C1 segment of cervical spinal cord (tissue), 14 donors: ENCODE data around the gene ATP6V1B1.

Experiments used
- DNase-seq, 14 donors: peaks; one replicate each; lab custom pipeline; 2025; lab: John Stamatoyannopoulos, UW

ATP6V1B1 gene

DNA sequence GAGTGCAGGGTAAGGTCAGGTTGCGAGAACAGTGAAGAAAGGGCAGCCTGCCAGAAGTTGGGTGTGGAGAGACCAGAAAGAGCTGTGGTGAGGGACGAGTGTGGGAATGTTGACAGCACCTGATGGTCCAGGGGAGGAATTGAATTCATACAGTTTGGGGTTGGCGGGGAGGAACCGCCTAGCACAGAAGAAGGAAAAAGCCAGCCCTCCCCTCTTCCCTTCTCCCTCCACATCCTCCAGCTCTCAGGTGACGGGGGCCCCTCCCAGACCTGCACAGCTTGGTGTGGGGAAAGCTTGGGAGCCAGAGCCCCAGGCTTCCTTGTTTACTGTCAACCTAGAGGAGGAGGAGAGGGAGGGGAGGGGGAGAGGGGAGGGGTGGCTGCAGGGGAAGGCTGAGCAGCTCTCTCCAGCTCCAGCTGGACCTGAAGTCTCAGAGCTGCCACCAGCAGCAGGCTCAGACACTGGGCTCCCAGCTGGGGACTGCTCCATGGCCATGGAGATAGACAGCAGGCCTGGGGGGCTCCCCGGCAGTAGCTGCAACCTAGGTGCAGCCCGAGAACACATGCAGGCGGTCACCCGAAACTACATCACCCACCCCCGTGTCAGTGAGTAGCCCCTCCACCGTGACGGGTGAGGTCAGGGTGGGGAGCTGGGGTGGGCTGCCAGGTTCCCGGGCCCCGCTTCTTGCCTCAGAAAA, at the start of gene ATP6V1B1:
Gene ATP6V1B1, plus strand, starts transcription at position 433 of the 697 bp plus-strand sequence. Its CDS starts 55 bp downstream, at position 488.
- no peak for DNase-seq

DNA sequence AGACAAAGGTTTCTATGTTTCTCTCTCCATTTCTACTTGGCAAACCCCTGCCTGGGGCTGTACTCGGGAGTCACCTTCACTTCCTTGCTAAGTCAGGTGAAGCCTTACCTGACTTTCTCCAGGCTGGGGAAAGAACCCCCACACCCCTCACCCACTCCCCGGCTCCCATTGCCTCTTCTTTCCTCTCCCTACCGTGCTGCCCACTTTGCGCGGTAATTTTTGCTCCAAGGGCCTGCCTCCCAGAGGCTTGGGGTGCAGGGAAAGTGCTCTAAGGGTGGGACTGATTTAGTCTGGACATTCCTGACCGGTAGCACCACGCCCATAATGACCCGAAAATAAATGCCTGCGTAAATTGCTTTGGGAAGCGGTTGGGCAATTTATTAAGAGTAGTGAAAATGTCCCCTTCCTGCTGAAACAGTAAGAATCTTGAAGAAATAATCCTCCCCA, 49.1 kb upstream of the ATP6V1B1 start:
- no peak for DNase-seq

DNA sequence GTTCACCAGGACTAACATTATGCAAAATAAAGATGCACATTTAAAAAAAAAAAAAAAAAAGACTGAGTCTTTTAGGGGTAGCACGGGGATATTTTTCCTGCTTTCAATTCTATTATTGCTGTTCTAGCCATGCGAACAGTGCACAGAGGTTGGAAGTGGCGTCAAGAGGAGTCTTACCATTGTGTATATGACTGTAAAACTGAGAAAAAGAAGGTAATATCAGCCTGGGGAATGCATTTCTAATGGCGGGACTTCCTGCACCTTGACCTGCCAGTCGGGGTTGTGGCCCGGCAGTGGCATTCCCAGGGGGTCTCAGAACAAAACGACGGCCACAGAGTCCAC, 48.5 kb upstream of the ATP6V1B1 start:
- no peak for DNase-seq

DNA sequence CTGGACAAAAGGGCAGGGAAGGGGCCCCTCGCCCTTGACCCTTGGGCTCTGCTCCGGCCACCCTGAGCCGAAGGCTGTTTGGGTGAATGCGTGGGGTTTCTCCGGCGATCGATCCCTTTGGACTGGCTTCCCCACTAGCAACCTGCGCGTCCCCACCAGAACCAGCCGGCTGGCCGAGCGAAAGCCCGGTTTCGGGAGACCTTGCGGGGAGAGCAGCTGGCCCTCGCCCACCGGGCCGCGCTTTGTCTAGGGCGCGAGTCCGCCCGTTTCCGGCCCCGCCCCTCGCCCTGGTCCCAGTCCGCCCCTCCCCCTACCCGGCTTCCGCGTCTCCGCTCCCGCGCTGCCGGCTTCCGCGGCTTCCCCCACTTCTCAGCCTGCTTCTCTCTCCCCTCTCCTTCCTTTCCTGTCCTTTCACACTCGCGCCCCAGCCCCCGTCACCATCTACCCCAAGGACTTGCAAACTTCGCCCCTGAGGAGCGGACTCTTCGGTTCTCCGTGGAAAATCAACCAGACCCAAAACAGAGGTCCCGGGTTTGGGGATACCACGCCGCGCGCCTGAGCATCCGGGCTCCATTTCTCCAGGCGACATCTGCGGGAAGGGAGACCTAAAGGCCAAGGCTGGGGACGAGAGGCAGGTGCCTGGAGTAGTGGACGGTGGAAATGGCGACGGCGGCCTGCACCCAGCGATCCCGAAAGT, 48.0 kb upstream of the ATP6V1B1 start:
- no peak for DNase-seq

DNA sequence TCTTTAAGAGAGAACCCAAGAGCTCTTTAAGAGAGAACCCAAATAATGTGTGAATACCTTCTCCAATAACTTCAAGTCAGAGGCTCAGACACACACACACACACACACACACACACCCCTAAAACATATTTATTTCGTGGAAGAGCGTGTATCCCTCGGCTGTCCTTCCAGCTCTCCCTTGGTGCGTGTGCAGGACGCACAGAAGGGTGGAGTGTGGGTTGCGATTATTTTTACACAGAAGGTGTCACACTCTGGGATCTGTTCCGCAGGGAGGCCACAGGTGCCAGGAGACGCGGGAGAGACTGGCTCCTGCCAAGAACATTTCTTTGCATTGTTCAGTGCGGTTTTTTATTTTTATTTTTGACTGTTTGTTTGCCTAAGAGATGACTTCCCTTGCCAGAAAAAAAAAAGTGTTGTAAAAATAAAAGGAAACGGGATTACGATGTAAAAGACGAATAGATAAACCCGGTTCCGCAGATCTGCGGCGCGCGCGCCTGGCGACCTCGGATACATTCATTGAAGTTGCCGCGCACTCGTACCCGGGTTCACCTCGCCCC, 47.3 kb upstream of the ATP6V1B1 start:
- DNase-seq = no peak

DNA sequence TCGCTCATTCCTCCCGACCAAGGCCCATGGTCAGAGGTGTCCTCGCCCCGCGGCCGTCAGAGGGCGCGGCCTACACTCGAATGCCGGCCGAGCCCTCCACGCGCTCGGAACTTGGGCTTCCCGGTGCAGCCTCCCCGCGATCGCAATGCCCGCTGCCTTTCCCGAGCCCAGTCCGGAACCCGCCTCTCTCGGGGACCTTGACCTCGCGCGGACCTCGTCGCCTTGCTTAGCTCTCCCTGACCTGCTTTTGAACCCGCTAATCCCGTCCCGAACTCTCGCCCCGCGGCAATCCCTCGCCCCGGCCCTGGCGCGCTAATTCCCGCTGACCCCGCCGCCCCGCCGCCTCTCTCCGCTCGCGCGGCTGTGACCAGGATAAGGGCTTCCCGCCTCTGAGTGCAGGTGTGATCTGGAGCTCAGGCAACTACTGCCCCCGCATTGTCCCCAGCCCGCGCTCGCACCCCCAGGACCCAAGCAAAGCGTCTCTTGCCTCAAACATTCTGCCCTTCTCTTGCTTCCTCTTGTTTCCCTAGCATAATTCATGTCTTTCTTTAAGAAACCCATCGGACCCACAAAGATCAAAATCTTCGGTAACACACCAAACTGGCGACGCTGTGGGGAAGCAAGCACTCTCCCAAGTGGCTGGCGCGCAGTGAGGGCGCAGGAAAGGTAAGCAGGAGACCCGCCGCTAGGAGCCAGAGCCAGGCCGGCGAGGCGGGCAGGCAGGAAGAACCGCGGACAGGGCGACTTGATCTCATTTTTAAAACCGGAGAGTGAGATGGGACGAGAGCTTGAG, 46.6 kb upstream of the ATP6V1B1 start:
- DNase-seq = no peak

DNA sequence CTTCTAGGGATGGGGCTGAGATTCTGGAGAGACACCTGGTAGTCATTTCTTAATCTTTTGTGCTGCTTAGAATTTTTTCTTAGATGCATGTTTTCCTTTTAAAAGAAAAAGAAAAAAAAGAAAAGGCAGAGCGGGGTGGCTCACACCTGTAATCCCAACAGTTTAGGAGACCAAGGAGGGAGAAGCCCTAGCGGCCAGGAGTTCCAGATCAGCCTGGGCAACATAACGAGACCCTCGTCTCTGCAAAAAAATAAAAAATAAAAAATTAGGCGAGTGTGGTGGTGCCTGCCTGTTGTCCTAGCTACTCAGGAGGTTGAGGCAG, 46.0 kb upstream of the ATP6V1B1 start:
- no peak for DNase-seq

DNA sequence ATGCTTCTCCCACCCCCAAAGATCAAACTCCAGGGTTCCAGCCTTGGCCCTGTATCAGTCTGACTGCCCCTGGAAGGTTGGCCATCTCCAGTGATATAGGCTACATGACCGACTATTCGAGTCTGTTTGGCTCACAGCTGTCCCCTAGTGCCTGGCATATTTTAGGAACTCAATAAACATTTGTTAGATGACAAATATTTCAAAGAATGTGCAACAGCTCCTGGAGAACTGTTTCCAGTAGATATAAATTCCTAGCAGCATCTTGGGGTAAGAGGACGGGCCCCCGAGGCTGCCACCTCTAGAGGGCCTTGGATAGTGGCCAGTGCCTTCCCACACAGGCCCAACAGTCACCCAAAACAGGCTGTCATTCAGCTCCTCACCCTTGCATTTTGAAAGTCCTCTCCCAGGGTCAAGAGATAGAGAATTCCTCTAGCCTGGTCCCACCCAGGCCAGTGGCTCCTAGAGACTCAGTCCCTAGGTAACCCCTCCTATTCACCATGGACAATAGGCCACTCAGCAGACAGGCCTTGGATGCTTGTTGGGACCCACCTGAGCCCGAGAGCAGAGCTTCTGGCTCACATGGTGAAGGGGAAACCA, 45.1 kb upstream of the ATP6V1B1 start:
- no peak for DNase-seq

DNA sequence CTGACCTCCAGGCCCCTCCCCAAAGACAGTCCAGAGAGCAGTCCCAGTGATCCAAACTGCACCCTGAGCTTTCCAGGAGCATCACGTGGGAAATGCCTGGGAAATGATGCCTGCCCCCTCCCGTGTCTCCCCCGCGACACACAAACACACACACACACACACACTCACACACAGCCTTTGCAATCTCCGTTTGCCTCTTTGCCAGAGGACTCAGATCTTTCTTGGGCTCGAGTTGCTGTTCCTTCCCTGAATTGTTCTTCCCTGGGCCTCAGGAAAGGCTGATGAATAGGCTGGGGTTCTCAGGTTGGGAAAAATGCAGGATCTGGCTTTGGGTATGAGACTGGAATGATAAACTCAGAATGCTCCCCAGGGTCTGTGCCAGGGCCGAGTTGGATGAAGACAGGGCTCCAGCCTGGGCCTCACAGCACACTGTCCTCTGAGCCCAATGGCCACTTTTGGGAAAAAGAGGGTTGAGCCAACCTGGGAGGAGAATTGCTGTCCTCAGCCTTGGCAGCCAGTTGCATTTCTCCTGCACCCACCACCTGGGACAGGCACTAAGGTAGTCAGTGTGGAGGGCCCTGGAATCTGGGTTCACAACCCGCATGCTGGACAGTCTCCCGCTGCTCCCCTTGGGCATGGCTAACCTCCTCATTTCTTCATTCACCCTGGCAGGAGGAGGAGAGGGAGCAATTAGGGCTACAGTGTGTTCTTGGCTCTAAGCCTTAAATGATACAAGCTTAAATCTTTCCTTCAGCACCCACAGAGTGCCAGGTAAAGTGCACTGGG, 43.9 kb upstream of the ATP6V1B1 start:
- DNase-seq = no peak

DNA sequence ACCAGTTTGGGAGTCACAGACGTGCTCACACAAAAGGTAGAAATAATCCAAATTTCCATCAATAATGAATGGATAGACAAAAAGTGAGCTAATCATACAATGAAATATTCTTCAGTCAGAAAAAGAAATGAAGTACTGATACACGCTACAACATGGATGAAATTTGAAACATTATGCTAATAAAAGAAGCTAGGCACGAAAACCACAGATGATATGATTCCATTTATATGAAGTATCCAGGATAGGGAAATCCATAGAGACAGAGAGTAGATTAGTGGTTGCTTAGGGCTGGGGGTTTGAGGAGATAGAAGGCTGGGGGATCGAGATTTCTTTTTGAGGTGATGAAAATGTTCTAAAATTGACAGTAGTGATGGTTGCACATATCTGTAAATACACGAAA, 43.0 kb upstream of the ATP6V1B1 start:
- DNase-seq = no peak

DNA sequence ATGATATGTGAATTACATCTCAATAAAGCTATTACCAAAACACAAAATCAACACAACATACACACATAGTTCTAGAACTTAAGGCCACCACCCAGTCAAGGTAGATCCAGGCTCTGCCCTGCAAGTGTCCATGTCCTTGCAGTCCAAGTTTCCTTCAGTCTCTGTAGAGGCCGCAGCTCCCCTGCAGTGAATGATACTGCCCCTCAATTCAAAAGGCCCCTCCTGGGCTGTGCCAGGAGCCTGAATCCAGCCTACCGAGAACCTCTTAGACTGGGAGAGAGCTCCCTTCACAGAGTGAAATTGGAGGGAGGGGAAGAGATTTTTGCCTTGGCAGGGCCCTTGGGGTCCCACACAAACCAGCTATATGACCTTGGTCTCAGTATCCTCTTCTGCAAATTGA, 42.5 kb upstream of the ATP6V1B1 start:
- DNase-seq = no peak

DNA sequence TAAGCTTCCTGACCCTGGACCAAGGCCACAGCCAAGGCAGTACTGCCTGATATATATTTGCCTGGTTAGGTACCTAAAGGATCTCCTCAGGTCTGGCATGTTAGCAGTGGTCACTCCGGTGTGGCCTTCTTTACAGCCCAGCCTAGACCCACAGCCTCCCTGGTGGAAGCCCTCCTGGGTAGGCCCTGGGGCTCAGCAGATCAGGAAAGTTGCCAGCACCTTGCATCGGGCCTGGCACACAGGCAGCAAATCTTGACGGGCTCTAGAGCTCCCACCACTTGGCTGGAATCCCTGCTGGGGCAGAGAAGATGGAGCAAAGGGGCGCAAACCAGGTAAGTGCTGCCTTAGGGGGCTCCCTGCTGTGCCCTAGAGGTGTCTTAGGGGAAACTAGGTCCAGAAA, 40.9 kb upstream of the ATP6V1B1 start:
- no peak for DNase-seq

DNA sequence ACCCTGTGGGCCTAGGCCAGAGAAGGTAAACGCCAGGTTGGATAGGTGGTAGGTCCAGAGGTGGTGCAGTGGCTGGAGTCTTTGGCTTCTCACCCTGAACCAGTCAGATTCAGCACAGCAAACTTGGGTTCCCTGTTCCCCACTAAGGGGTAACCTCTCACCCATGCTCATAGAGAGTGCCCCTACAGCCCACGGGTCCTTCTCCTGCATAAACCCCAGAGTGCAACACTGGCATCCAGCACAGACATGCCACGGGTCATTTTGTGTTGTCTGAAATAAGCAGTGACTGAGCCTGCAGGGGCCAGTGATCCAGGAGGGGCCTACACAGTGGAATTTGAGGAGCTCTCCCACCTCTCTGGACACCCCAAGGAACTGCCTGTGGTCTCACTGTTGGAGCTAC, 40.5 kb upstream of the ATP6V1B1 start:
- no peak for DNase-seq

DNA sequence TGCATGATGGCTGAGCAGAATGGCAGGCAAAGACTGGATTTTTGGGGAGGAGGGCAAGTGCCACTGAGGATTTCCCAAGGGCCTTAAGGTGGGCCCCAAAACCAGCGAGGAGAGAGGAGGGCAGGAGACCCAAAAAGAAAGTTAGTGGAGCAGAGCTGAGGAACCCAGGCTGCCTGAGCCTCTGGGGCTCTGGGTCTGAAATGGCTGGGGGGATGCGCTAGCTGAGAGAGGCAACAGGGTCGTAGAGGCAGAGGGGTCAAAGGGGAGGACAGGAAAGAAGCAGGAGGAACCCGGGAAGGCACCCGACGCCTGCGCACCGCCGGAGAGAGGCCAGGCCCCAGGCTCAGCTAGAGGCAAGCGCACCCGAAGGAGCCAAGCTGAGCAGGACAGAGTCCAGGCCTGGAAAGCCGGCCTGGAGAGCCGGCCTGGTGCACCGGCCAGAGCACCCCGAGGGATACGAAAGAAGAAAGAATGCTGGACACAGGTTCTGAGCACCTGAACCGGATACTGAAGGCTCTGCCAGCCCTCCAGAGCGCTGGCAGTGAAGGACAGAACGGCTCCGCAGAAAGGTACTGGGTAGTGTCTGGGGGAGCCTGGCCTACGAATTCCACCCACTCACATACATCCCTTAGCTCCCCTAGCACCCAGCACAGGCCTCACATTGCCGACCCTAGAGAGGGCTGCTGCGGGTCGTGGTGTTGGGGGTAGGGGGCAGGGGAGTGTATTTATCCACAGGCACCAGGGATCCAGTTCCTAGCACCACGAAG, 39.5 kb upstream of the ATP6V1B1 start:
- no peak for DNase-seq

DNA sequence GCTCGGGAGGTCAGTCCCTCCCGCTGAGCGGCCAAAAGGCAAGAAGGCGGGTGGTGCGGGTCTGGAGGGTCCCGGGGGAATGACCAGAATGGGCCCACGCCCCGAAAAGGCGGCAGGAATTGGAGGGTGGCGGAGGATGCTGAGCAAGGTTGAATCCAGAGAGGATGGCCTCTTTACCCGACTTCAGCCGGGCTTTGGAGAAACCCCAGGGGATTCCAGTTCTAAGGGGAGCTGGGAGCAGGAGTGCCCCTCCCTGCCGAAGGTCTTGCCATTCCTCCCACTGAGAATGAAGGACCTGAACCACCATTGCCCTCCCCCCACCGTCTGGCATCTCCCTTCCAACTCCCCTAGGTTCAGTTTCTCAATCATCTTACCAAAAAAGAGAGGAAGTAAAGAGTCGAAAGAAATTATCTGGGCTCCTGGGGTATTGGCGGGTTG, 38.9 kb upstream of the ATP6V1B1 start:
- no peak for DNase-seq

DNA sequence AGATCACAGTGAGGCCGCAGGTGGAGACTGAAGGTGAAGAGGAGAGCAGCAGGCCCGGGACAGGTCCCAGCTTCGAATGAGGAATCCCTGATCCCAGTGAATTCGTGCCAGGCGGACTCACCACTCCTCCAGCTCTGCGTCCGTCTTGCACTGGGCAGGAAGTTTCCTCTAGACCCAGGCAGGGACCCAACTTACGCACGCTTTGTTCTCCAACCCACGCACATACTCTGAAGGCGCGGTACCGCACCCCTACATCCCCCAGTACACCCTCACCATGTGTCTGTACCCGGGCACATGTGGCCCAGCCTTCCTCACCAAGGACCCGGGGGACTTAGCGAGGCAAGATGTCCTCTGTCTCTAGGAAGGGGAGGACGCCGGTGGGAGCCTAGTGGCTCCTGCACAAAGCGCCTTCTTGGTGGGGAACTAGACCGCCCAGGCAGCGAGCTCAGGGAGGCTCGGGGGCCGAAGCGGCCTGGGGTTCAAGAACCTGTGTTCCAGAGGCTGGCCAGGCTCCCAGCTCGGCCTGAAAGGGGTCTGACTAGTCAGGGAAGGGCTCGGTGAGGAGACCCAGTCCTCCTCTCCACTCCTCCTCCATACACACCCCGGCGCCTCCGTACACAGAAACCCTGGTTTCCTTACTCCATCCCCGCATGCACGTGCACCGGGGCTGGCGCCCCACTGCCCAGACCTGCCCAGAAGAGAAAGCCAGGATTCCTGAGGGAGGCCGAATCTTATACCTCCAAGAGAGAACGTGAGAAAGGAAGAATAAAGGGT, 38.3 kb upstream of the ATP6V1B1 start:
- no peak for DNase-seq

DNA sequence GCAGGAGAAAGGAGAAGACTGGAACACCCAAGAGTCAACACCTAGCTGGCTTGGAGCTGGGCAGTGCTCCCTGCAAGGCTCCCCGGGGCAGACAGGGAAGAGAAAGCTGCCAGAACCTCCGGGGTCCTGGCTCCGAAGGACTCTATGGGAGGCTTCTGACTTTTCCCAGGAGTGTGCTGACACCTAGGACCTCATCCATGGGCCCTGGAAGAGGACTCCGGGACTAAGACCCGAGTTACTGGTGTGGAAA, 37.8 kb upstream of the ATP6V1B1 start:
- DNase-seq = no peak

DNA sequence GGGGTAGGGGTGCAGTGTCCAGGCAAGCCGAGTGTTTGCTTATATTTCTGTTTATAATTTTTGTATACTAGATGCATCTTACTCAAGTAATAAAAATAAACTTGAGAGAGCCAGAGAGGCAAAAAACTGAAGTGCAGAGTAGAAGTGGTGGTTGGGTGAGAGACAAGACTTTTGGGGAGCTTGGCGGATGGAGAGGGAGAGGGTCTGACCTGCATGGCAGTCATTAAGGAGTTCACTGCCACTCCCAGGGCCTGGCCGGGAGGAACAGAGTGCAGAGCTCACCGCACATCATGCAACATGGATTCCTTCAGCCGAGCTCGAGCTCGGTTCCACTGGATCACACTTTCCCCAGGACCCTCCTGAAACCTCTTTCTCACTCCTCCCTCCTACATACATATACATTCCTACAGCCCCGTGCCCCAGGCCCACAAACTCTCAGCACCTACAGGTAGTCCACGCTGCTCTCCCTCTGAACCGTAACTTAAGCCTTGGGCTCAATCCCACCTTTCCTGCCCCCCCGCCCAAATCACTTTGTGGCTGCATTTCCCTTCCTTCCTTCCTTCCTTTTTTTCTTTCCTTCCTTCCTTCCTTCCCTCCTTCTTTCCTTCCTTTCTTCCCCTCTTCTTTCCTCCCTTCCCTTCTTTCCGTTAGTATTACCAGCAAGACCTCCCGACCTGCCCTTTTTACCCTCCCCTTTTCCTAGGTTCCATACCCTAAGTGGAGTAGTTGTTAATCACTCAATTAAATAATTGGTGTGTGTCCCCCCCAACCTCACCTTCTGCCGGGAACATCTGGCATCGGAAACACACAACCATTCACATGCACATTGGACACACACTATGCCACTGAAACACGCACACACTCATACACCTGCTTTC, 37.1 kb upstream of the ATP6V1B1 start:
- DNase-seq = no peak
